Tibial nerve (tissue), 4 donors: ENCODE measurements around the gene GFPT1. TPM values are rescaled to one million over a fixed set of nuclear protein-coding genes. Genes with fewer than 3 reads are reported as not detected.

Experiments used
- DNase-seq, 2 donors: peaks; one replicate each; pipeline ENCODE4 v3.0.0-alpha.2; 2019; ENCODE audit warnings: low spot score in 2 of 2
- H3K27ac ChIP-seq, 4 donors: fragments of 200-600 bp; sonication (generic) in 3 of 4; one replicate each; pipeline ENCODE4 v1.5.1; 2017 to 2019; ENCODE audit warnings: mild to moderate bottlenecking in 1 of 4
- H3K27me3 ChIP-seq, 2 donors: fragments of 200-600 bp; sonication (generic) in 1 of 2; one replicate each; pipeline versions ENCODE4 v1.5.1 to v1.6.0; 2017 to 2019
- H3K36me3 ChIP-seq, 3 donors: fragments of 200-600 bp; sonication (generic); one replicate each; pipeline ENCODE4 v1.5.1; 2018 to 2019
- H3K4me1 ChIP-seq, 4 donors: fragments of 200-600 bp; sonication (generic) in 3 of 4; one replicate each; pipeline ENCODE4 v1.5.1; 2017 to 2019
- H3K4me3 ChIP-seq, 4 donors: fragments of 200-600 bp; sonication (generic) in 3 of 4; one replicate each; pipeline ENCODE4 v1.5.1; 2017 to 2019; ENCODE audit warnings: mild to moderate bottlenecking in 1 of 4, moderate library complexity in 1 of 4
- H3K9me3 ChIP-seq, 4 donors: fragments of 200-600 bp; sonication (generic) in 3 of 4; one replicate each; pipeline ENCODE4 v1.5.1; 2017 to 2019
- EP300 ChIP-seq, 2 donors: sonication (generic); formaldehyde crosslinking; IDR thresholded peaks; one replicate each; pipeline ENCODE4 v1.6.1; 2017; ENCODE audit warnings: antibody characterized with exemption in 2 of 2, mild to moderate bottlenecking in 1 of 2
- POLR2A ChIP-seq, 2 donors: fragments of 450-650 bp; IDR thresholded peaks; one replicate each; pipeline ENCODE4 v1.6.1; 2017; ENCODE audit warnings: antibody characterized with exemption in 2 of 2, mild to moderate bottlenecking in 2 of 2, moderate library complexity in 2 of 2
- WGBS, 2 donors: methylation state at CpG; one replicate each; pipeline ENCODE4 v1.1.5; 2018; 5-methylcytosine and 5-hydroxymethylcytosine counted together
- total RNA-seq, 4 donors: library from RNA; depleted of rRNA; stranded (reverse); fragments of >200 nt; gene quantifications; one replicate each; pipeline ENCODE4 v1.1.0, GENCODE V29; 2016
- TF ChIP-seq, protein P1 (sequence below), 5 experiments: fragments of 200-600 bp in 3 of 5; fragments of 450-650 bp in 2 of 5; sonication (generic) in 3 of 5; IDR thresholded peaks; one replicate each; pipeline ENCODE4 v1.5.1; 2016 to 2019; ENCODE audit warnings: antibody characterized with exemption in 5 of 5, mild to moderate bottlenecking in 3 of 5, moderate library complexity in 2 of 5

Gene GFPT1
- total RNA-seq, 4 donors from 2014 or later = 15.5 to 30.0 (median 22.1) TPM

GRCh38 chr2:69316550-69316949 is 70.5 kb downstream of the GFPT1 start:
- peaks cover 0 to 3% (median 0%) of the 10 kb centered on the region in 4 donors for H3K4me1 ChIP-seq
- no peak overlapping the region for H3K4me3 ChIP-seq
- no peak for DNase-seq
- H3K9me3 ChIP-seq = peaks cover 0 to 19% (median 2%) of the 10 kb centered on the region in 4 donors
- no peak for TF ChIP-seq EP300 (IDR thresholded peaks at IDR 0.05)
- TF ChIP-seq, protein P1, sequence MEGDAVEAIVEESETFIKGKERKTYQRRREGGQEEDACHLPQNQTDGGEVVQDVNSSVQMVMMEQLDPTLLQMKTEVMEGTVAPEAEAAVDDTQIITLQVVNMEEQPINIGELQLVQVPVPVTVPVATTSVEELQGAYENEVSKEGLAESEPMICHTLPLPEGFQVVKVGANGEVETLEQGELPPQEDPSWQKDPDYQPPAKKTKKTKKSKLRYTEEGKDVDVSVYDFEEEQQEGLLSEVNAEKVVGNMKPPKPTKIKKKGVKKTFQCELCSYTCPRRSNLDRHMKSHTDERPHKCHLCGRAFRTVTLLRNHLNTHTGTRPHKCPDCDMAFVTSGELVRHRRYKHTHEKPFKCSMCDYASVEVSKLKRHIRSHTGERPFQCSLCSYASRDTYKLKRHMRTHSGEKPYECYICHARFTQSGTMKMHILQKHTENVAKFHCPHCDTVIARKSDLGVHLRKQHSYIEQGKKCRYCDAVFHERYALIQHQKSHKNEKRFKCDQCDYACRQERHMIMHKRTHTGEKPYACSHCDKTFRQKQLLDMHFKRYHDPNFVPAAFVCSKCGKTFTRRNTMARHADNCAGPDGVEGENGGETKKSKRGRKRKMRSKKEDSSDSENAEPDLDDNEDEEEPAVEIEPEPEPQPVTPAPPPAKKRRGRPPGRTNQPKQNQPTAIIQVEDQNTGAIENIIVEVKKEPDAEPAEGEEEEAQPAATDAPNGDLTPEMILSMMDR (IDR thresholded peaks at IDR 0.05) = no peak
- TF ChIP-seq POLR2A (IDR thresholded peaks at IDR 0.05) = no peak
- no peaks in the 10 kb centered on the region for H3K27me3 ChIP-seq
- no peak overlapping the region for H3K27ac ChIP-seq
- peaks cover 0 to 54% (median 0%) of the 10 kb centered on the region in 3 donors for H3K36me3 ChIP-seq

DNA sequence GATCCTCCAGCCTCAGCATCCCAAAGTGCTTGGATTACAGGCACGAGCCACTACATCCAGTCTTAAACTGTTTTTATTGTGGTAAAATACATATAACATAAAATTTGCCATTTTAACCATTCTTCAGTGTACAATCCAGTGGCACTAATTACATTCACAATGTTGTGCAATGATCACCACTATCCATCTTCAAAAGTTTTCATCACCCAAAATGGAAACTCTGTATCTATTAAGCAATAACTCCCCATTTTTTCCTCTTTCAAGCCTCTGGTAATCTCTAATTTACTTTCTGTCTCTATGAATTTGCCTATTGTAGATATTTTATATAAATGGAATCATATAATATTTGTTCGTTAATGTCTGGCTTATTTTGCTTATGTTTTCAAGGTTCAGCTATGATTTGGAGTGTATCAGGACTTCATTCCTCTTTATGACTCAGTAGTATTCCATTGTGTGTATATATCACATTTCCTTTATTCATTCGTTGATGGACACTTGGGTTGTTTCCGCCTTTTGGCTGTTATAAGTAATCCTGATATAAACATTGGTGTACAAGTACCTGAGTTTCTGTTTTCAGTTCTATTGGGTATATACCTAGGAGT is 71.8 kb downstream of the GFPT1 start:
- no peak for DNase-seq
- H3K9me3 ChIP-seq = peaks cover 0 to 19% (median 2%) of the 10 kb centered on the region in 4 donors
- no peaks in the 10 kb centered on the region for H3K27me3 ChIP-seq
- H3K36me3 ChIP-seq = peaks cover 0 to 48% (median 0%) of the 10 kb centered on the region in 3 donors
- H3K4me3 ChIP-seq = no peak overlapping the region
- no peak for TF ChIP-seq POLR2A (IDR thresholded peaks at IDR 0.05)
- TF ChIP-seq, protein P1 (IDR thresholded peaks at IDR 0.05) = no peak
- TF ChIP-seq EP300 (IDR thresholded peaks at IDR 0.05) = no peak
- H3K4me1 ChIP-seq = peaks cover 0 to 15% (median 5%) of the 10 kb centered on the region in 4 donors
- H3K27ac ChIP-seq = no peak overlapping the region
- WGBS, 2 donors = 95 to 96% methylated on average over 4 of the region's 4 CpGs

DNA sequence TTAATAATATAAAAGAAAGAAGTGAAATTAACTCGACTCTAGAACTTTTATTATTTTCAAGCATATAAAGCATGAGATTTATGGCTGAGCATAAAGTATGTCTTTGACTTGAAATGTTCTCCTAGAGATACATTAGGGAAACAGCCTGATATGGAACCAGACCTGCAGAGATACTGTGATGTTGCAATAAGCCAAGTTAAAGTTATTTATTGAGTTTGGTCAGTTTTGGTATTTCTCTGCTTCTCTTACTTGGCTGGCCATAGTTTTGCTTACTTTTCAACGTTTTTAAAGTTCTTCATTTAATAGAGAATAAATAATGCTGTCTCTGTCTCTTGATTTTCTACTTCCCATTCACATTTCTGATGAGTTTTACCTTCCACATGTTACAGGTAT is 76.0 kb downstream of the GFPT1 start:
- peaks cover 0 to 58% (median 27%) of the 10 kb centered on the region in 4 donors for H3K4me1 ChIP-seq
- TF ChIP-seq EP300 (IDR thresholded peaks at IDR 0.05) (no peak), POLR2A (IDR thresholded peaks at IDR 0.05) (no peak)
- TF ChIP-seq, protein P1 (IDR thresholded peaks at IDR 0.05) = no peak
- H3K9me3 ChIP-seq = peaks cover 0 to 6% (median 2%) of the 10 kb centered on the region in 4 donors
- no peak overlapping the region for H3K4me3 ChIP-seq
- peak overlapping the region in 3 of 4 donors; percentile 50 to 88 (median 87) for H3K27ac ChIP-seq
- peaks cover 0 to 12% (median 0%) of the 10 kb centered on the region in 3 donors for H3K36me3 ChIP-seq
- WGBS, 2 donors = 32 to 37% methylated on average over 2 of the region's 2 CpGs
- no peak for DNase-seq
- H3K27me3 ChIP-seq = no peaks in the 10 kb centered on the region

DNA sequence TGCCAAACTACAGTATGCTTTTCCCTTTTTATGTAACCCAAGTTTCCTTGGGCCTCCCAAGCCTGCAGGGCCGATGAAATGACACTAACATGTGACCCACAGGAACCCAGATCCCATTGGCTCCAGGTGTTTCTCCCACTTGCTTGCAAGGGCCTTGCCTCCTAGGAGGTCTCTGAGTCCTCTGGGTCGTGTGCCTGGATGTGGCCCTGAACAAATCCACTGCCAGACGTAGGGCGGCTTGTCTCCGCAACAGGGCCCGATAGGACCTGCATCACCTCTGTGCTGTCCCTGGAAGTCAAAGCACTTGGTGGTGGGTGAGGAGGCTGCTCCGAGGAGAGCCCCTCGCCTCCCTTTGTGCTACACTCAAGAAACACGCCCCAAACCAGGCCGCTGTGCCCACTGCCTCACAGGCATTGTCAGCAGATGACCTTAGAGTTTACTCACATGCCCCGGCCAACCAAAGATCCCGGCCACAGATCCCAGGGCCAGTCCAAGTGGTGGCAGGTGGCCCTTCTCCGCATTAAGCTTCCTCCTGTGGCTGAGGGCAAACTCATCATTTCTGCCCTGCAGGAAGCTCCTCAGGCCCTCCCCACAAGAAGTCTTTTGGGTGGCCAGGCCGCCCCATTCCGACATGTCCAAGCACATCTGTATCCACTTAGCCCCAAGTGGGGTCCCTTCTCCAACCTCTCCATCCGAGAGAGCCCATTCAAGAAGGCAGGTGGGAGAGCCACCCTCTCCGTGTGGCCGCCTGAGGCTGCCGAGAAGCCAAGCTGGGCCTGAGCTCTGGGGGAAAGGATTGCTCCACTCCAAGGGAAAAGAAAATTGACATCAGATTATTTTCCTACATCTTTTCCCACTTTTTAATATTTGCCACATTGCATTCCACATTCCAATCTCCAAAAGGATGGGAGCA is 76.7 kb downstream of the GFPT1 start:
- no peak for TF ChIP-seq EP300 (IDR thresholded peaks at IDR 0.05)
- no peak for TF ChIP-seq POLR2A (IDR thresholded peaks at IDR 0.05)
- TF ChIP-seq, protein P1 (IDR thresholded peaks at IDR 0.05) = no peak
- no peak for DNase-seq
- Histone ChIP-seq H3K36me3 (peaks cover 0 to 7% (median 0%) of the 10 kb centered on the region in 3 donors), H3K27me3 (no peaks in the 10 kb centered on the region), H3K27ac (peak overlapping the region; percentile 8 to 88 (median 68)), H3K4me1 (peaks cover 0 to 64% (median 27%) of the 10 kb centered on the region in 4 donors), H3K9me3 (peaks cover 0 to 6% (median 2%) of the 10 kb centered on the region in 4 donors), H3K4me3 (no peak overlapping the region)
- 71% methylated on average over 19 of the region's 19 CpGs for WGBS, 2 donors
